GM19238 (cell line): ENCODE measurements around the gene DENND11.

ENCODE experiments used
- DNase-seq: peaks from one replicate; pipeline ENCODE4 v3.0.0; 2011; ENCODE audit warnings: low spot score; ENCODE audit not compliant: insufficient read length

DENND11 gene

GRCh38 chr7:141685285-141686023 lies 16.5 kb downstream of the DENND11 start:
- DNase-seq: no peak

GRCh38 chr7:141679014-141679413 lies 23.0 kb downstream of the DENND11 start:
- DNase-seq: no peak

GRCh38 chr7:141676618-141677017 lies 25.3 kb downstream of the DENND11 start:
- DNase-seq: no peak

- no peak for DNase-seq
These were observed 26.3 kb downstream of the DENND11 start for GRCh38 chr7:141675436-141676215.

- DNase-seq: no peak
These were observed 27.3 kb downstream of the DENND11 start for GRCh38 chr7:141674702-141675101.

- no peak for DNase-seq
These were observed 27.7 kb downstream of the DENND11 start for GRCh38 chr7:141674171-141674671.

GRCh38 chr7:141673346-141673745 lies 28.6 kb downstream of the DENND11 start:
- DNase-seq: no peak

- DNase-seq: no peak
These were observed 30.1 kb downstream of the DENND11 start for GRCh38 chr7:141671705-141672496.

- DNase-seq: no peak
These were observed 33.1 kb downstream of the DENND11 start for GRCh38 chr7:141668853-141669252.

- DNase-seq: no peak
These were observed 35.9 kb downstream of the DENND11 start for GRCh38 chr7:141666071-141666470.

GRCh38 chr7:141665208-141666035 lies 36.5 kb downstream of the DENND11 start:
- no peak for DNase-seq

GRCh38 chr7:141664450-141664849 lies 37.5 kb downstream of the DENND11 start:
- DNase-seq: no peak

- DNase-seq: no peak
These were observed 38.7 kb downstream of the DENND11 start for GRCh38 chr7:141663081-141663849.

GRCh38 chr7:141660259-141660658 lies 41.7 kb downstream of the DENND11 start:
- no peak for DNase-seq

- DNase-seq: no peak
These were observed 42.5 kb downstream of the DENND11 start for GRCh38 chr7:141659501-141659900.

GRCh38 chr7:141654551-141654950 lies 47.4 kb downstream of the DENND11 start:
- peak; percentile 39 for DNase-seq

- no peak for DNase-seq
These were observed 49.3 kb downstream of the DENND11 start for GRCh38 chr7:141652691-141653090.
